Uterus (tissue), 4 donors: ENCODE data around the gene PROS1. TPM values are rescaled to one million over a fixed set of nuclear protein-coding genes. Genes with fewer than 3 reads are reported as not detected.
"Not testable (repeated sequence)": the region's sequence is repeated elsewhere in the genome, so short reads cannot be mapped to it uniquely, and the experiment has no call there.

Source experiments
- DNase-seq, 2 donors: peaks; one replicate each; pipeline ENCODE4 v3.0.0-alpha.2; 2019 to 2020
- H3K27ac ChIP-seq, 2 donors: fragments of 200-600 bp; sonication (generic); 1 replicate in 1 of 2; 2 replicates in 1 of 2; pipeline ENCODE4 v1.5.1; 2016 to 2018
- H3K27me3 ChIP-seq, 2 donors: fragments of 200-600 bp; sonication (generic); one replicate each; pipeline ENCODE4 v1.5.1; 2018 to 2019; ENCODE audit warnings: control low read depth in 1 of 2
- H3K36me3 ChIP-seq, 2 donors: fragments of 200-600 bp; sonication (generic); one replicate each; pipeline ENCODE4 v1.5.1; 2019; ENCODE audit warnings: control low read depth in 1 of 2
- H3K4me1 ChIP-seq, 2 donors: fragments of 200-600 bp; sonication (generic); one replicate each; pipeline ENCODE4 v1.5.1; 2018 to 2019; ENCODE audit warnings: control low read depth in 1 of 2
- H3K4me3 ChIP-seq, 2 donors: fragments of 200-600 bp; sonication (generic); 1 replicate in 1 of 2; 2 replicates in 1 of 2; pipeline ENCODE4 v1.5.1; 2018 to 2019; ENCODE audit warnings: mild to moderate bottlenecking in 1 of 2
- H3K9me3 ChIP-seq, 2 donors: fragments of 200-600 bp; sonication (generic); one replicate each; pipeline ENCODE4 v1.5.1; 2019; ENCODE audit warnings: control low read depth in 1 of 2
- CTCF ChIP-seq, 4 experiments: fragments of 200-600 bp in 2 of 4; fragments of 450-650 bp in 2 of 4; sonication (generic) in 2 of 4; IDR thresholded peaks; one replicate each; pipeline ENCODE4 v1.5.1; 2016 to 2019; ENCODE audit warnings: antibody characterized with exemption in 4 of 4, mild to moderate bottlenecking in 2 of 4, moderate library complexity in 1 of 4
- POLR2A ChIP-seq, 2 donors: fragments of 450-650 bp; IDR thresholded peaks; one replicate each; pipeline ENCODE4 v1.6.1; 2016; ENCODE audit warnings: antibody characterized with exemption in 2 of 2, mild to moderate bottlenecking in 1 of 2, moderate library complexity in 1 of 2
- intact Hi-C: fragments of 100-400 bp; cut with DNase I; formaldehyde crosslinking; loops from one replicate; pipeline ENCODE4 v1.15.1; 2023; ENCODE audit warnings: low total_unique reads
- total RNA-seq, 4 donors: library from RNA; depleted of rRNA in 3 of 4; stranded (reverse); fragments of >200 nt in 3 of 4; gene quantifications; one replicate each; pipeline versions ENCODE4 v1.1.0 to v1.2.4, GENCODE V29; 2014 to 2023
- donor health status: DM: yes; HTN: yes; CAD: no.

The PROS1 gene
- total RNA-seq, 4 donors from 2014 or later, result 14.6 to 60.3 (median 36.8) TPM

DNA sequence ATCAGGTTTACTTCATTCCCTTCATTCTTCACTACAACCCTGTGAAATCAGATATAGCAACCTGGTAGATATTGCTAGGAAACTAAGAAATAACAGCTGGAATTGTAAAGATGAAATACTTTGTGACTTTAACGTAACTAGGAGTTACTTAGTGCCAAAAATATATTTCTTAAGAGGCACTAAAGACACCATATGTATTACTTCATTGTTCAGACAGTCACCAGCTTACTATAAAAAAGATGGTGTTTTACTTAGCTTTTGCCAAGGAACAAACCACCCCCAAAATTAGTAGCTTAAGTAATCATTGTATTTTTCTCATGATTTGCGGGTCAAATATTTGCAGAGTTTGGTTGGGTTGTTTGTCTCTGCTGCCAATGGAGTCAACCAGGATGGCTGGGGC is 62.5 kb downstream of the PROS1 start:
- no peaks in the 10 kb centered on the region for H3K9me3 ChIP-seq
- no peak for DNase-seq
- no peak for TF ChIP-seq CTCF (IDR thresholded peaks at IDR 0.05)
- no peak for TF ChIP-seq POLR2A (IDR thresholded peaks at IDR 0.05)
- intact Hi-C loops, result no loop called here
- no peak overlapping the region for H3K27ac ChIP-seq
- H3K36me3 ChIP-seq, result no peaks in the 10 kb centered on the region
- no peak overlapping the region for H3K4me3 ChIP-seq
- H3K27me3 ChIP-seq, result no peaks in the 10 kb centered on the region
- H3K4me1 ChIP-seq, result no peaks in the 10 kb centered on the region

GRCh38 chr3:93910097-93910496 is 63.6 kb downstream of the PROS1 start:
- Histone ChIP-seq H3K36me3 (no peaks in the 10 kb centered on the region), H3K9me3 (no peaks in the 10 kb centered on the region), H3K27me3 (no peaks in the 10 kb centered on the region), H3K4me1 (no peaks in the 10 kb centered on the region), H3K27ac (no peak overlapping the region), H3K4me3 (no peak overlapping the region)
- TF ChIP-seq POLR2A (IDR thresholded peaks at IDR 0.05) (no peak), CTCF (IDR thresholded peaks at IDR 0.05) (no peak)
- intact Hi-C loops, result no loop called here
- DNase-seq, result no peak

DNA sequence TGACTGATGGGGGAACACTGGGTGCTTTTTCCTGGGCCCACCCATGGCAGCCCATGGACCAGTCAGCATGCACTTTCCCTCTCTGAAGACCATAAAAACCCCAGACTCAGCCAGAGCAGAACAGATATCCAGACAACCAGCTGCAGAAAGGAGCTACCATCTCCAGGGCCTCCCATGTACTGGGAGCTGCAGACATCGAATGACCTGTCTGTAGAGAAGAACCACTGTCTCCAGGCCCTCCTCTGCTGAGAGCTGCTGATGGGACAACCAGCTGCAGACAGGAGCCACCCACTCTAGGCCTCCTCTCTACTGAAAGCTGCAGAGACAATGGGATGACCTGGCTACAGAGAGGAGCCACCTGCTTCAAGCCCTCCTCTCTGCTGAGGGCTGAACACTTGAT is 66.6 kb downstream of the PROS1 start:
- H3K27me3 ChIP-seq, result no peaks in the 10 kb centered on the region
- intact Hi-C loops, result no loop called here
- TF ChIP-seq CTCF (IDR thresholded peaks at IDR 0.05), result no peak
- no peak for TF ChIP-seq POLR2A (IDR thresholded peaks at IDR 0.05)
- no peaks in the 10 kb centered on the region for H3K4me1 ChIP-seq
- no peaks in the 10 kb centered on the region for H3K36me3 ChIP-seq
- no peak overlapping the region for H3K4me3 ChIP-seq
- H3K27ac ChIP-seq, result no peak overlapping the region
- no peak for DNase-seq
- no peaks in the 10 kb centered on the region for H3K9me3 ChIP-seq

DNA sequence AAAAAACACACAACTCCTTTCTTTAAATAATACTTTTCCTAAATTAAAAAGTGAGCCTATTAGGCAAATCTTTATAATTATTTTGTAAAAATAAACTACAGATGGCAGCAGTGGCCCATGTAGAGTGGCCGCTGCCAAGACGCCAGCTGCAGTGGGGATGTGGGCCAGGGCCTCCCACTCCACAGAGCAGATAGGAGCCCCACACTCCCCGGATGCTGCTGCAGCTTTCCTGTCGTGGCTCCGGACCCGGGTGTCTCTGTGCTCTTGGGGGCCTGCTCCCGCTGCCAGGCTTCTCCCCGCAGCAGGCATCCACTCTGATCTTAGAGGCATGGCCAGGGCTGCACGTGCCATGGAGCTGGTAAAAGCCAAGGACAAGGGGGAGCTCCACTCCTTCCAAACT is 67.5 kb downstream of the PROS1 start:
- no peak overlapping the region for H3K4me3 ChIP-seq
- H3K4me1 ChIP-seq, result no peaks in the 10 kb centered on the region
- TF ChIP-seq CTCF (IDR thresholded peaks at IDR 0.05) (peak in 1 of 4 experiments; percentile 5), POLR2A (IDR thresholded peaks at IDR 0.05) (no peak)
- H3K36me3 ChIP-seq, result no peaks in the 10 kb centered on the region
- H3K9me3 ChIP-seq, result no peaks in the 10 kb centered on the region
- intact Hi-C loops, result no loop called here
- H3K27me3 ChIP-seq, result no peaks in the 10 kb centered on the region
- H3K27ac ChIP-seq, result no peak overlapping the region
- no peak for DNase-seq

DNA sequence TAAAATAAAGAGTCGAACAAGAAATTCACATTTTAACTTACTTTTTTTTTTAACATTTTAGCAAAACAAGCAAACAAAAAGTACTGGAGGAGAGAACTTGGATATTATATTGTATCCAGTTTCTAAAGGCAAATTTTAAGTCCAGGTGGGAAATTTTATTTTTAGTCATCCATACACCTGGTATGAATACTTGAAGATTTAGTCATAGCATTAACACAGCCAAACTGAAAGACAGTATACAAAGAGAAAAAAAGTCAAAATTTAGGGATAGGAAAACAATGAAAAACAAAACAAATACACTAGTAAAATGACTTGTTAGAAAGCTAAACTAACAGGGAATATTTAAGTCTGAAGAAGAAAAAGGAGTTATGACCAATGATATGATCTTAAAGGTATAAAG is 69.1 kb downstream of the PROS1 start:
- H3K27ac ChIP-seq, result no peak overlapping the region
- intact Hi-C loops, result no loop called here
- H3K9me3 ChIP-seq, result no peaks in the 10 kb centered on the region
- no peak for TF ChIP-seq POLR2A (IDR thresholded peaks at IDR 0.05)
- no peak for TF ChIP-seq CTCF (IDR thresholded peaks at IDR 0.05)
- no peaks in the 10 kb centered on the region for H3K36me3 ChIP-seq
- H3K27me3 ChIP-seq, result no peaks in the 10 kb centered on the region
- H3K4me1 ChIP-seq, result no peaks in the 10 kb centered on the region
- H3K4me3 ChIP-seq, result no peak overlapping the region
- no peak for DNase-seq

DNA sequence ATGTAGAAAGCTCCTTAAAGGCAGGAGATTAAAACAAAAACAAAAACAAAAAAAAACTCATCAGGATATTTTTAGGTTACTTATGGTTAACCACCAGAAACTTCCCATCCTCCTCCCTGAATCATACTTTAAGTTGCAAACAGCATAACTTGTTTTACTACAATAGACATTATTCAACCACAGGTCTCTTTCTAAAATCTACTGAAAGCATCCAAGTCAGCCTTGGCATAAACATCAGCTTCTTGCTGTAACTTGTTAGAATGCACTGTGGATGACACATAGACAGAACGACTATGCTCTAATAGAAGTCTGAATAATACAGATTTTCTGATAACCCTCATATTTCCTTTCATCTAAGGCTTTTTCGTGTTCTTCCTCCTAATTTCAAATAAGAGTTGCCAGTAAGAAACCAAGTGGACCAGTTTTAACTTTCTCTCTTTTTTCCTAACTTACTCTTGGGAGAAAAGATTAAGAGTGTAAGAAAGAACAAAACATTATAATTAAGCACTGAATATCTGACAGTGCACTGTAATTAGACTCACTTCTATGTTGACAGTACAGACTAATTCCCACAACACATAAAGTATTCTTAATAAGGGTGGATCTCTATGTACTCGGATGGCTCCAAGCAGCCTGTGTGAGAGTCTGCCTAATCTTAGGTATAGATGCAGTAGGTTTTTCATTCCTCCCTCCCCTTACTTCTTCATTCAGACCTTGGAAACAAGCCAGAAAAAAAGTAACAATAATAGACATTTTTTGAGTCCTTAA is 95.3 kb downstream of the PROS1 start:
- H3K4me1 ChIP-seq, H3K4me3 ChIP-seq, H3K27ac ChIP-seq, H3K9me3 ChIP-seq, intact Hi-C loops, H3K27me3 ChIP-seq, DNase-seq, H3K36me3 ChIP-seq: not testable (repeated sequence)

DNA sequence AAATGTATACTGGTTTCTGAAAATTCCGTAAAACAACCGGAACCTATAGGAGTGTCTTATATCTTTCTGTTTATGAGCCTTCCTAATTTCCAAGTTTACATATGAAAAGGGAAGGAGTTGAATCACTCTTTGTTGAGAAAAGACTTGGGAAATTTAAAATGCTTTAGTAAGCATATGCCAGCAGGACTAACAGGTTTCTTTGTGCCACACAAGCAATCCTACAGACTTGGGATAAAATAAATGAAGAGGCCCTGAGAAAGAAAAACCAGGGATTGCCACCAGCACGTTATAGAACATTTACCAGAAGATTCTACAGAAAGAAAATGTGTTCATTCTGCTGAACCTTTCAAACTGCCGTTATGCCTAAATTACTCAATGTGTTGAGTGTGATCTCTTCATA is 96.3 kb downstream of the PROS1 start:
- H3K4me3 ChIP-seq, H3K9me3 ChIP-seq, H3K4me1 ChIP-seq, intact Hi-C loops, H3K36me3 ChIP-seq, H3K27ac ChIP-seq, DNase-seq, H3K27me3 ChIP-seq: not testable (repeated sequence)

- DNase-seq, H3K9me3 ChIP-seq, H3K36me3 ChIP-seq: not testable (repeated sequence)
Measured at GRCh38 chr3:93873412-93873811, 100.3 kb downstream of the PROS1 start.

More at GRCh38 chr3:93873412-93873811, 100.3 kb downstream of the PROS1 start:
- intact Hi-C loops, H3K27me3 ChIP-seq, H3K27ac ChIP-seq, H3K4me3 ChIP-seq, H3K4me1 ChIP-seq: not testable (repeated sequence)
